Measurements from ENCODE around the gene RRP9.

Gene RRP9

DNA sequence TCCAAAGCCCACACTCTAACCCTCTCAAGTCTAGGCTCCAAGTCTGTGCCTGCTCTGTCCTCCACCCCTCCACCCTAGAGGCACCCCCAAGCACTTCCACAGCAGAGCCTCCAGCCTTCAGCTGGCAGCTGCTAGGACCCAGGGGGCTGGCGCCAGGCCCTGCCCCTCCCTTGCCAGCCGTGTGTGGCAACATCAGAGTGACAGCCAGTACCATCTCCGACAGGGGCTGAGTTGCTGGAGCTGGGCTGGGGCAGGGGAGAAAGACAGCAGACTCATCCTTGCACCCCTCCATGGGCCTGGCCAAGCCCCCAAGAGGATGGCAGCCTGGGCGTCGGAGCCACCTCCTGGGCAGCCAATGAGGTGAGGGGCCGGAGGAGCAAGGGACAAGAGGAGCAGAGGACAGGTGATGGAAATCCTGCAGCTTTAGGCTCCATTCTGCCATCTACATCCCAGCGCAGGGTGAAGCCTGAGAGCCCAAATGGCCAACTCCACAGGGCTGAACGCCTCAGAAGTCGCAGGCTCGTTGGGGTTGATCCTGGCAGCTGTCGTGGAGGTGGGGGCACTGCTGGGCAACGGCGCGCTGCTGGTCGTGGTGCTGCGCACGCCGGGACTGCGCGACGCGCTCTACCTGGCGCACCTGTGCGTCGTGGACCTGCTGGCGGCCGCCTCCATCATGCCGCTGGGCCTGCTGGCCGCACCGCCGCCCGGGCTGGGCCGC, 13.6 kb upstream of the RRP9 start, which contains the start of gene GPR62:
Gene GPR62 (plus strand): TSS at position 207 of the 718 bp plus-strand sequence. CDS start 272 bp downstream, at position 479.
- DNase-seq = no peak

DNA sequence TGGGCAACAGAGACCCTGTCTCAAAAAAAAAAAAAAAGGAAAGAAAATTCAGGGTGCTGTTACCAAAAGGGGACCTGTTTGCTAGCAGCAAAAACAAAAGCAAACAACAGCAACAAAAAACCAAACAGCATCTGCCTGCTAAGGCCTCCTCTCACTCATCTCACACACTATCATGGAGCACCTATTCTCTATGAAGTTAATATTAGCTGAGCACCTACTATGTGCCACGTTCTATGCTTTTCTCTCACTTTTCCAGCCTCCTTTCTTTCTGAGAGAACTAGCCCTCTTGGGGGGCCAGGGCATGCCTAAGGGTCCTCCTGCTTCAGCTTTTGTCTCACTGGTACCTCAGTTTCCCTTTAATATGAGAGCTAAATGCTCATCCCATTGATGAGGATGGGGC, 13.0 kb upstream of the RRP9 start:
- no peak for DNase-seq

DNA sequence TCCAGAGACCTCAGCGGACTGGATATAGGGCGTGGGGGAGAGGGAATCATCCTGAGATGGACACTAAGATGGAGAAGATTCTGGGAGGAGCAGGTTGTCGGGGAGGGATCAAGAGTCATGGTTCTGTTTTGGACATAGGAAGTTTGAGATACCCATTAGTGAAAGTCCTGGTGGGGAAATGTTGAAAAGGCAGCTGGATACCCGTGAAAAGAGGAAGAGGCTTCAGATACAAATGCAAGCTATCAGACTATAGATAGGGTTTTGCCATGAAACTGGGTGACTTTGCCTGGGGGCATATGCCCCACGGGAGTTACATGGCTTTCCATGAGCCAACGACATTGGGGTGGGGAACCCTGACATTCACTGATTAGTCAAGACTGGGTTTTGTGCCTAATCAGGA, 12.4 kb upstream of the RRP9 start:
- DNase-seq = no peak

DNA sequence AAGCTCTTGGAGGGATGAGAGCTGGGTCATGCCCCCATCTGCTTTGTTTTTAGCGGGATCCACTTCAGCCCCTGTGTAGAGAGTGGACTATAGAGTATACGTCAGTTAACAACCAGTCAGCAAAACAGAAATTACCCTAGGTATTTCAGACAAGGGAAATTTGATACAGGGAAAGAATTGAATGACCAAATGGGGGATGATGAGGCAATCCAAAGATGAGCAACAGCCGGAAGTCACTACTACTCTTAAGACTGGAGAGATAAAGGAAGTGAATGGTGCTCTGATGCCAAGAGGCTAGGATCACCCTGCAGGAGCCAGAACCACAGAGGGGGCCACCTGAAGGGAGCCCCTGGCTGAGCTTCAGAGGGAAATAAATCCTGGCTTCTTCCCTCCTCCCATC, 11.7 kb upstream of the RRP9 start:
- DNase-seq = no peak

DNA sequence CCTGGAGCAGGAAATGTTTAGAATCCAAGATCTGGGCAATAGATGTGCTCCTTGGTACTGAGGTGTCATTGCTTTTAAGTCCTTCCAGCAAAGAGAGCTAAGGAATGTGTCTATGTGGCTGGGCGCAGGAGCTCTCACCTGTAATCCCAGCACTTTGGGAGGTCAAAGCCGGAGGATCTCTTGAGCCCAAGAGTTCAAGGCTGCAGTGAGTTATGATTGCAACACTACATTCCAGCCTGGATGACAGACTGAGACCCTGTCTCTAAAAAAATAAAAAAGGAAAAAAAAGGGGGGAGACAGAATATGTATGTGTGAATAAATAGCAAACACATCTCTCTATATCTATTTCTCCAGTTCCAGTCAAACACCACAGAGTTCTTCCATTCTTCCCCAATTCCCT, 9.2 kb upstream of the RRP9 start:
- no peak for DNase-seq

DNA sequence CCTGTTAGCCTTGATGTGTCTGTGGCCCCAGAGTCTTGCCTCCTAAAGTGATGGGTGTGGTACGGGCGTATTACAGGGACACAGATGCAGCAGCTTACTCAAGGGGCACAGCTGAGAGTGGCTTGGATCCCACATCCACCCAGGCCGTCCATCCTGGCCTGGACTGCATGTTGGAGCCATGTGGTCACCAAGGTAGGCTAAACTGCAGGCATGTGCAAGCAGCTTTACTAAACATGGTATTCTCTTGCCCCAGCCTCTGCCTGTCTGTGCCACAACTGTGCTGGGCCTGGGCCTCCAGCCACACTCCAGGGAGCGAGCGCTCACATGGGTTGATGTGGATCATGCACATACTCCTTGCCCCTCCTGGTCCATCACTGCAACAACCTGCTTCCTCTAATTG, 7.4 kb upstream of the RRP9 start:
- DNase-seq = no peak

DNA sequence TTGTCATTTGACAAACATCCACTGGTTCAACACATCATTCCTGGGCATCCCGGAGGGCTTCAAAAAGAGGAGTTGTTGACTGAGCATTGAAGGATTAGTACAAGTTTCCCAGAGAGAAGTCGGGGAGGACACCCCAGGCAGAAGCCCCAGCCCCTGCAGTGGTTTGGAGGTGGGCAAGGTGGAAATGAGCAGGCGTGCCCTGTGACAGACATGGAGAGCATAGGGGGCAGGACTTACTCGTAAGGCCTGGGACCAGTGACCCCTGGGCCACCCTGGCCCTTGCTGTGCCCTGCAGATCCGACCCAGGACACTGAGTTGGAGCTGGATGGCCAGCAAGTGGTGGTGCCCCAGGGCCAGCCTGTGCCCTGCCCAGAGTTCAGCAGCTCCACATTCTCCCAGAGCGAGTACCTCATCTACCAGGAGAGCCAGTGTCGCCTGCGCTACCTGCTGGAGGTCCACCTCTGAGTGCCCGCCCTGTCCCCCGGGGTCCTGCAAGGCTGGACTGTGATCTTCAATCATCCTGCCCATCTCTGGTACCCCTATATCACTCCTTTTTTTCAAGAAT, 6.4 kb upstream of the RRP9 start:
- DNase-seq = no peak

DNA sequence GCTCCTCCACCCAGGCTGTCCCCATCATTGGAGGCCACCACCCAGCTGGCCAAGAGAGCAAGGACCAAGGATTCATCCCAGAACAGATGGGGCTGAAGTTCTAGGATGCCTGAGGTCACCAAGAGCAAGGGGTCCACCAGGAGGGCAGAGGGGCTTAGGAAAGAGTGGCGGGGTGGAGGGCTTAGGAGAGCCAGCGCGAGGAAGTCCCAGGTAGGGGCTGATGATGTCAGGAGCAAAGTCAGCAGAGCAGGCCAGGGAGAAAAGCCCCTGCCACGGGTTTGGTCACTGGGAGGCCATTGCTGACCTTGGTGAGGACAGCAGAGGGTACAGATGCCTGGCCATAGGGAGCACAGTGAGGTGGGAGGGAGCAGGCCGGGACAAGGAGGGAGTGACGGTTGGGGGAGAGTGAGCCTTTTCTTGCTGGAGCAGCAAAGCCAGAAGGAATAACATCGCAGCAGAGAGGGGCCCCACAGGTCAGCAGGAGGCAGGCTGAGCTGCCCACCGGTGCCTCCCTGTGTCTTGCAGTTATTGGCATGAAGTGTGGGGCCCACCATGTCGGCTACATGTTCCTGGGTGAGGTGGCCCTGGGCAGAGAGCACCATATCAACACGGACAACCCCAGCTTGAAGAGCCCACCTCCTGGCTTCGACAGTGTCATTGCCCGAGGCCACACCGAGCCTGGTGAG, 5.7 kb upstream of the RRP9 start:
- DNase-seq = no peak

DNA sequence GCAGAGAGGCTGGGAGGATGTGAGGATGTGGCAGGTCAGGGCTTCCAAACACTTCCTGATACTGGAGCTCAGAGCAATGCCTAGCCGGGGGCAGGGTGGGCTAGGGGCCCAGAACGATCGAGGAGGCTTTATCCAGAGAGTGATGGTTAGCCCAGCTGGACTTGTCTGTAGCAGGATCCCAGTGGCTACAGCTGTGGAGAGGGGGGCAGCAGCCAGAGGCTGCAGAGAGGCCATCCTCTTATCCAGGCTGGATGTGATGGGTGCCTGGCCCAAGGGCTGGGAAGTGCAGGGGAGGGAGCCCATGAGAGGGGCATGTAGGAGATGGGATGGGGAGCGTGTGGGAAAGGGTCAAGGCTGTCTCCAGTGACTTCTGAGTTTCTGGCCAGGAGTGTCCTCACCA, 5.1 kb upstream of the RRP9 start:
- DNase-seq = no peak

DNA sequence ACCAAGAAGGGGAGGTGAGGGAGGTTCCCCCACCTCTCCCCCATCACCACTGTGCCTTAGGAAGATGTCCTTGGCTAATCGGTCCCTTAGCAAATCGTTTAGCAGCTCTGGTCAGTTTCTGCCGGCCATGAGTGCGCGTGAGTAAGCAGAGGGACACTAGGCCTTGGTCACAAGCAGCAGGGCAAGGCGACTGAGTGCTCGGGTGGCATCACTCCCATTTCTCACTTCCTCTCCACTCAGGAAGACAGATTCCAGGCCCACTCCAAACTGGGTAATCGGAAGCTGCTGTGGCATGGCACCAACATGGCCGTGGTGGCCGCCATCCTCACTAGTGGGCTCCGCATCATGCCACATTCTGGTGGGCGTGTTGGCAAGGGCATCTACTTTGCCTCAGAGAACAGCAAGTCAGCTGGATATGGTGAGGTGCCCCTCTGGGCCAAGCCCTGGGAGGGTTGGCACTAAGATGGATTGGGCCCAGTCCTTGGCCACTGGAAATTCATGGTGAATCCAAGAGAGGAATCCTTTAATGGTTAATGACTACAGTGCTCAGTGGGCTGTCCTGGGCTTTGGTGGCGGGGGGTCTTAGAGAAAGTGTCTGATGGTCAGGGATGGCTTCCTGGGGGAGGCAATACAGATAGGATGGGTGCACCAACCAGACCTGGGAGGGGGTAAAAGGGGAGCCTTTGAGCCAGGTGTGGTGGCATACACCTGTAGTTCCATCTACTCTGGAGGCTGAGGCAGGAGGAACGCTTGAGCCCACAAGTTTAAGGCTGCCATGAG, 4.4 kb upstream of the RRP9 start:
- no peak for DNase-seq

DNA sequence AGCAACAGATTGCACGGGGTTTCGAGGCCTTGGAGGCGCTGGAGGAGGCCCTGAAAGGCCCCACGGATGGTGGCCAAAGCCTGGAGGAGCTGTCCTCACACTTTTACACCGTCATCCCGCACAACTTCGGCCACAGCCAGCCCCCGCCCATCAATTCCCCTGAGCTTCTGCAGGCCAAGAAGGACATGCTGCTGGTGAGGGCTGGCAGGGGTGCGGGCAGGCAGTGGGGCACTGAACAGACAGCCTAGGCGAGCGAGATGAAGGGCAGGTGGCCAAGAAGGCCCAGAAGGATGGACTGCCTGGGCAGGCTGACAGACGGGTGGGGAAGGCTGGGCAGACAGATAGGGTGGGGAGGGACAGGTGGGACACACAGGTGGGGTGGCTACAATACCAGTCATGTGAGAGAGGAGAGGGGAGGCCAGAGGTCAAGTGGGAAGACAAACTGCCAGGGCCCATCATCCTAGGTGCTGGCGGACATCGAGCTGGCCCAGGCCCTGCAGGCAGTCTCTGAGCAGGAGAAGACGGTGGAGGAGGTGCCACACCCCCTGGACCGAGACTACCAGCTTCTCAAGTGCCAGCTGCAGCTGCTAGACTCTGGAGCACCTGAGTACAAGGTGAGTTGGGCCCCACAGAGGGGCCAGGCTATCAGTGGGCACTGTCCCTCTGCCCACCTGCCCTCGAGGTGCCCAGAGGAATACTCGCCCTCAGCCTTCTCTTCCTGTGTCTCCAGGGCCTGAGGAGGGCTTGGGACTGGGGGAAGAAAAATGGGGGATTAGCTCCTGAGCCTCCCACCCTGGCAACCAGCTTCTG, 3.5 kb upstream of the RRP9 start:
- DNase-seq = no peak

DNA sequence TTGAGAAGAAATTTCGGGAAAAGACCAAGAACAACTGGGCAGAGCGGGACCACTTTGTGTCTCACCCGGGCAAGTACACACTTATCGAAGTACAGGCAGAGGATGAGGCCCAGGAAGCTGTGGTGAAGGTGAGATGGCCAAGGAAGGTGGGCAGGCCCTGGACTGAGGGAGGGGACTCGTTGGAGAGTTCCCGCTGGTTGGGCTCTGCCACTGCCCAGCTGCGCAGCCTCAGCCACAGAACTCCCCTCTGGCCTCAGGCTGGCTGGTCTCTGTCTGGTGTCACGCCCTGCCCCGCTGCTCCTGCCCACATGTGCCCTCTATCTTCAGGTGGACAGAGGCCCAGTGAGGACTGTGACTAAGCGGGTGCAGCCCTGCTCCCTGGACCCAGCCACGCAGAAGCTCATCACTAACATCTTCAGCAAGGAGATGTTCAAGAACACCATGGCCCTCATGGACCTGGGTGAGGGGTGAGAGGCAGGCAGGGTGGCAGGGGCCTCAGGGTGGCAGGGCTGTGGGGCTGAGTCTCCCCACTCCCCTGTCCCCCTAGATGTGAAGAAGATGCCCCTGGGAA, 2.8 kb upstream of the RRP9 start:
- DNase-seq = no peak

DNA sequence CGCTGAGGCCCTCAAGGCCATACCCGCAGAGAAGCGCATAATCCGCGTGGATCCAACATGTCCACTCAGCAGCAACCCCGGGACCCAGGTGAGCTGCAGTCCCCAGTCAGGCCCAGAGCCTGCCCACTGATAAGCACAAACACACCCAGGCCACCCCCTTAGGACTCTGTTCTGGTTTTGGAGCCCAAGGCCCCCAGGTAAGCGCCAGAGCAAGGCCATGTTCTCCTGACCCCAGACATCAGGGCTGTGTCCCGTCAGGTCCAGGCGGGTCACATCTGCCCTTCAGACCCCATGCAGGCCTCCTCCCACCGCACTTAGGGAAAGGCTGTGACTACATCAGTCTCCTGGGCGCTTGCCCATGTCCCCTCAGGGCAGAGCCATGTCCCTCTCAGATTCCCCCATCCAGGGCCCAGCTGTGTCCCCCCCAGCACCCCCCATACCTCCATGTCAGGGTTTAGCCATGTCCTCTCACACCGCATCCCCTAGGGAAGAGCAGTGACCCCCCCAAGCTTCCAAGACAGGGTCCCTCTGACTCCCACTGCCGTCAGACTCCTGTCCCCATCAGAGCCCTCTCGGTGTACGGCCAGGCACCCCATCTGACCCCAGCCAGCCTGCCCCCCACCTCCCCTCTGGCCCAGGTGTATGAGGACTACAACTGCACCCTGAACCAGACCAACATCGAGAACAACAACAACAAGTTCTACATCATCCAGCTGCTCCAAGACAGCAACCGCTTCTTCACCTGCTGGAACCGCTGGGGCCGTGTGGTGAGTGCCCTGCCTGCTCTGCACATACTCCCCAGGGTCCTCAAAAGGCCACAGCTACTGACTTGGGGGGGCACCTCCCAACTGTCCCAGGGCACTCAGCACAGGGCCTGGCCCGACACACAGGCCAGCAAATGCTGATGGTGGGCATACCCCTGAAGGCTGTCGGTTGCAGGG, 2.0 kb upstream of the RRP9 start:
- no peak for DNase-seq

DNA sequence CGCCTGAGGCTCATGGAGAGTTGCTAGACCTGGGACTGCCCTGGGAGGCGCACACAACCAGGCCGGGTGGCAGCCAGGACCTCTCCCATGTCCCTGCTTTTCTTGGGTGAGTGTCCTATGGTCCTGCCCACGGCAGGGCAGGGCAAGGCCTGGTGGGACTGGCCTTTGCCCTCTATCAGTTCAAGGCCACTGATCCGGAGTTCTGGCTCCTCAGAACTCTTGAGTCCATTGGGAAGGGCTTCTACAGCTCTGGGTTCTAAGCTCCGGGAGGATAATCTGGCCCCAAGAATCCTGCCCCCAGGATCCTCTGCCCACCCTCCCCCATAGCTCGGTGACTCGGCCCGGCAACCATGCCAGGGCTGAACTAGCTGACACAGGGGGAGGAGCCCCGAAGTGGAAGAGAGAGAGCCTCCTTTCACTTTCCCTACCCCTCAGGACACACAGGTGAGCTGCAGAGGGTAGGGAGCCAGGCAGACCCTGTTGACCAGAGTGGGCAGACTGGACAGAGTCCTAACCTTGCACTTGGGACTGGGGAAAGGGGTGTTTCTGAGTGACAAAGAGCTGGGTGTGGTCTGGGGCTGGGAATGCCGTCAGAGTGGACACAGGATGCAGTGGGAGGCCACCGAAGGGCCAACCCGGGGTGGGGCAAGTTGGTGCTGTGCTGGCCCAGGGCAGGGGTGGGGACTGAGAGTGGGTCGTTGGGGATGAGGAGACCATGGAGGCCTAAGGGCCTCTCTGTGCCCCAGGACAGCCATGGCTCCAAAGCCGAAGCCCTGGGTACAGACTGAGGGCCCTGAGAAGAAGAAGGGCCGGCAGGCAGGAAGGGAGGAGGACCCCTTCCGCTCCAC, 1.1 kb upstream of the RRP9 start:
- no peak for DNase-seq

DNA sequence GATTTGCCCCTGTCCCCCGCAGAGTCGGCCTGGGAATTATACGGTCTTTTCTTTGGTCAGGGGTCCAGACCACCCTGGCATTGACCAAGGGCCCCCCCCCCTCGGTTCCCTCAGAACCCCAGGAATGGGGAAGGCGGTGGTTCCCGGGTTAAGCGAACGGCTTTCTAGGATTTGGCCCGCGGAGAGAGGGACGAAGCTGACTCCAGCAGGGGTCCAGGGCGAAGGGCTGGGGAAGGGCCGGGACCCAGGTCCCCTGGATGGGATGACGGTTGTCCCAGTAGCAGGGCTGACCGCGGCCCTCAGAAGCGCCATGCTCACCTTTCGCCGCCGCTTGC, 274 bp downstream of the RRP9 start:
- no peak for DNase-seq

DNA sequence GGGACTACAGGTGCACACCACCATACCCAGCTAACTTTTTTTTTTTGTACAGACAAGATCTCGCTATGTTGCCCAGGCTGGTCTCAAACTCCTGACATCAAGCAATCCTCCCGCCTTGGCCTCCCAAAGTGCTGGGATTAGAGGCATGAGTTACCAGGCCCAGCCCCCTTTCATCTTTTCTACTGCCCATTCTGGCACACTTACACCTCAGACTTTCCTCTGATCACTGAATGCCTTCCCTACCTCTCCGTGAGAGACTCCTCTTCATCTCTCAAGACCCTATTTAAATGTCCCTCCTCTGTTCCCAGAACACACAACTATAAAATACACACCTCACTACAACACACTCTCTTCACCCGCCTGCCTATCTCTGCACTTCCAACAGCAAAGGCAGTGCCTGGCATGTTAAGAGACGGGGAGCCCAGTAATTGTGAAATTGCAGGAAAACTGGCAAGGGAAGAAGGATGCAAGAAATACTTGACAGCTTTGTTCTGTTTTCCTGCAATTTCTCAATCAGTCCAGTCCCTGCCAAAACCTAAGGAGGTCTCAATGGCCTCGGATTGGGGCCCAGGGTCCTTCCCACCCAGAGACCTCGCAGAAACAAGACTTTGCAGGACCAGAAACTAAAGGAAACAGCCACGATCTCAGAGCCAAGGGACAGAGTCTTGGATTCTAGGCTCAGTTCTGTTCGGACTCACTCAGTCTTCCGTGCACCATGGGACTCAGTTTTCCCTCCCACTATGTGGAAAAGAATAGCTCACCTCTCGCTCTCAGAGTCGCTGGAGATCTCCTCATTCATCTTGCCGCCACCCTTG, 849 bp downstream of the RRP9 start:
- no peak for DNase-seq

DNA sequence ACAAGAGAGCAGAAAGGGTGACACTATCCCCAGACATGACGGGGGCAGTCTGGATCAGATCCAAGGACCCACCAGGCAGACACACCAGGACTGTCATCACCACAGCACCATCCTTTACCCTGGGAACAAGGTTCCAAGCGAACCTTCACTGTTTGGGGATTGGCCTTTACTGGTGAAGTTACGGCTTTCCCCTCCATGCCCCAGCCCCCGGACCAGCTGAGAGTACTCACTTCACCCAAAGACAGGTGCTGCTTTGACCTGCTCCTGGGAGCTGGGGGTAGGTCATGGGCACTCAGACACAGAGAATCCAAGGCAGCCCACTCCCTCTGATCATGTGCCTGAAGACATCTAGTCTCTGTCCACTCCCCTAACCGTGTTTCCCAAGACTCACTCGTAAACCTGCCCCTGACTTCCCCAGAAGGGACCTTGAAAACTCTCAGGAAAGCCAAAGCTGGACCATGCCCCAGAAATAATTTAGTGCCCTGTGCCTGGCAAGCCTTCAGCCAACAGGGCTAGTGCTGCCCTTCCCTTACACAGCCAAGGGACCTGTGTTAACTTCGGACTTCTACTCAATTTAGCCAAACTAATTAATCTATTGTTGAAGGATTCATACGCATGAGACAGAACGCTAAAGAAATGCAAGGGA, 2.8 kb downstream of the RRP9 start:
- no peak for DNase-seq

DNA sequence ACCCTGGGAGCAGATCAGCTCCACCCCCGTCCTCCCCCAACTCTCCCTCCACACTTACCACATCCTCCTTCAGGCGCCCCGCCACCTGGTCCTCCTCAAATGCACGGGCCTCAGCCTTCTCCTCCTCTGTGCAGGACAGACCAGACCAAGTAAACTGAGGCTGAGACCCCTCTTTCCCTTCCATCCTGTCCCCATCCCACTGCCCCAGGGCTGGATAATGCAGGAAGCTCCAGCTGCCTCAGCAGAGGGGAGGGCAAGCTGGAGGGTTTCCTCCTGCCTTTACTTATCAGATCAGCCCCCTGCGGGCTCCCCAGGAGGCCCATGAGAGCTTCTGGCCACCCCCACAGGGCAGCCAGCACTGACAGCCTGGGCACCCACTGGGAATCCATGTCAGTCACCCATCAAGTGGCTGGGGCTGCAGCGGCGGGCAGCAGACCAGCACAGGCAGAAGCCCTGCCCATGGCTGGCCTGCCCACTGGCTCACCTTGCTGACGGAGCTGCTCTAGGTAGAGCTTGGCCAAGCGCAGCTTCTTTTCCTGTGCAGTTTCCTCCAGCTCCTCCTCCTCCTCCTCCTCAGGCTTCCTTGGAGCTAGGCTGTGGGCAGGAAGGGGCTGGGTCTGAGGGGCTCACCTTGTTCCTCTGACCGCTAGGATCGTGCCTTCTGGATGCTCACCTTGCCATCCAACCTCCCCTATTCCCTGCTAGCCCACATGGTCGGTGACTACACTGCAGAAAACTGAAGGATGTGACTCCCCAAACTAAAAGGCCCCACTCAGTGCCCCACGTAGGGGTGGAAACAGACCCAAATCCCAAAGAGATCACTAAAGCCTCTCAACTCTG, 3.9 kb downstream of the RRP9 start:
- no peak for DNase-seq

All from NCI-H1930 (cell line).